ENCODE results near the gene CSF1R. TPM values are rescaled to one million over a fixed set of nuclear protein-coding genes. Genes with fewer than 3 reads are reported as not detected.

The CSF1R gene
- total and polyA plus RNA-seq, 2 donors (not counting 3 experiments of a cell fraction or from before 2014, with no cell fraction given): not detected

GRCh38 chr5:150118561-150119229, 32.3 kb upstream of the CSF1R start:
- H2AFZ ChIP-seq (ENCODE audit: low read depth, low read length): no peak overlapping the region
- H3K36me3 ChIP-seq (ENCODE audit: control insufficient read depth in 2 of 2, extremely low read depth in 1 of 2, insufficient read depth in 2 of 2, low read length in 2 of 2): no peaks in the 10 kb centered on the region
- BruUV-seq (replicated peaks): no TSS peak
- no peaks in the 10 kb centered on the region for H3K79me2 ChIP-seq (ENCODE audit: control insufficient read depth, insufficient read depth, low read length)
- no peak overlapping the region for H3K4me2 ChIP-seq (ENCODE audit: insufficient read depth, low read length)
- ChIA-PET POLR2A (no interaction called here), CTCF (interaction anchor here (0.8 to 2.4 kb wide), 6 partner anchors 10 to 285 kb away, joined by 3 to 8 read pairs (median 4); no protein-coding TSS in a partner anchor)
- no peak for DNase-seq (ENCODE audit: low read depth, low spot score)
- peaks cover 6% of the 10 kb centered on the region for H3K4me1 ChIP-seq (ENCODE audit: control insufficient read depth, extremely low read depth, insufficient read depth, low read length)
- no peak overlapping the region for H3K9ac ChIP-seq (replicated peaks; ENCODE audit: extremely low read depth, insufficient read depth, low read length)
- no peak overlapping the region for H3K4me3 ChIP-seq (replicated peaks in 1 of 3; ENCODE audit: insufficient read depth in 1 of 3, low read depth in 1 of 3, low read length in 3 of 3)
- H3K9me3 ChIP-seq (replicated peaks; ENCODE audit: control insufficient read depth, insufficient read depth, low read length): no peaks in the 10 kb centered on the region
- no peak overlapping the region for H3K27ac ChIP-seq (ENCODE audit: insufficient read depth, low read depth, low read length)
- intact Hi-C loops (cut with micrococcal nuclease): no loop called here
- no peaks in the 10 kb centered on the region for H4K20me1 ChIP-seq (replicated peaks; ENCODE audit: control insufficient read depth, extremely low read depth, insufficient read depth, low read length)
- FAIRE-seq: no peak
- dilution Hi-C loops (cut with MboI; ENCODE audit: extremely low pct_ligation_motif_present, low sequenced_read_pairs): no loop called here
- H3K9me1 ChIP-seq (replicated peaks; ENCODE audit: control insufficient read depth, extremely low read depth, insufficient read depth, low read length): no peaks in the 10 kb centered on the region
- TF ChIP-seq EZH2 (IDR thresholded peaks at IDR 0.05; ENCODE audit: borderline replicate concordance, low read depth, low read length, severe bottlenecking) (no peak), POLR2AphosphoS5 (IDR thresholded peaks at IDR 0.05; ENCODE audit: insufficient read depth, low read depth, low read length) (no peak), POLR2A (IDR thresholded peaks at IDR 0.05; ENCODE audit: low read depth, low read length) (no peak), JUN (IDR thresholded peaks at IDR 0.05; ENCODE audit: borderline replicate concordance, insufficient read depth, insufficient read length, low read depth) (no peak), FOS (IDR thresholded peaks at IDR 0.05; ENCODE audit: borderline replicate concordance, insufficient read depth, low read length) (no peak), MAX (IDR thresholded peaks at IDR 0.05; ENCODE audit: insufficient read depth, insufficient read length) (no peak), MYC (IDR thresholded peaks at IDR 0.05; ENCODE audit: low read depth, low read length) (no peak), GATA2 (IDR thresholded peaks at IDR 0.05; ENCODE audit: insufficient read depth, insufficient read length, low read depth, low read length) (no peak)
- TF ChIP-seq, protein P1, sequence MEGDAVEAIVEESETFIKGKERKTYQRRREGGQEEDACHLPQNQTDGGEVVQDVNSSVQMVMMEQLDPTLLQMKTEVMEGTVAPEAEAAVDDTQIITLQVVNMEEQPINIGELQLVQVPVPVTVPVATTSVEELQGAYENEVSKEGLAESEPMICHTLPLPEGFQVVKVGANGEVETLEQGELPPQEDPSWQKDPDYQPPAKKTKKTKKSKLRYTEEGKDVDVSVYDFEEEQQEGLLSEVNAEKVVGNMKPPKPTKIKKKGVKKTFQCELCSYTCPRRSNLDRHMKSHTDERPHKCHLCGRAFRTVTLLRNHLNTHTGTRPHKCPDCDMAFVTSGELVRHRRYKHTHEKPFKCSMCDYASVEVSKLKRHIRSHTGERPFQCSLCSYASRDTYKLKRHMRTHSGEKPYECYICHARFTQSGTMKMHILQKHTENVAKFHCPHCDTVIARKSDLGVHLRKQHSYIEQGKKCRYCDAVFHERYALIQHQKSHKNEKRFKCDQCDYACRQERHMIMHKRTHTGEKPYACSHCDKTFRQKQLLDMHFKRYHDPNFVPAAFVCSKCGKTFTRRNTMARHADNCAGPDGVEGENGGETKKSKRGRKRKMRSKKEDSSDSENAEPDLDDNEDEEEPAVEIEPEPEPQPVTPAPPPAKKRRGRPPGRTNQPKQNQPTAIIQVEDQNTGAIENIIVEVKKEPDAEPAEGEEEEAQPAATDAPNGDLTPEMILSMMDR (IDR thresholded peaks at IDR 0.05; ENCODE audit: extremely low read depth in 1 of 2, insufficient read depth in 1 of 2, low read depth in 1 of 2, low read length in 2 of 2): no peak
- no peaks in the 10 kb centered on the region for H3K27me3 ChIP-seq (ENCODE audit: control insufficient read depth in 2 of 2, insufficient read depth in 2 of 2, low read length in 2 of 2)
